T-helper 2 cell treated with Interferon-gamma antibody and Interleukin-4, amounts not matched to agents 5 μg/mL and 100 μg/mL, for 36 hours (primary cell): ENCODE results near the gene HOXB3.

Experiments
- DNase-seq: peaks from one replicate; pipeline ENCODE4 v3.0.0; 2021; ENCODE audit warnings: low spot score
- H3K27ac Mint-ChIP-seq: one replicate; pipeline ENCODE4 v1.8.0; 2021; ENCODE audit warnings: mild to moderate bottlenecking, mixed read lengths
- H3K27me3 Mint-ChIP-seq: one replicate; pipeline ENCODE4 v1.8.0; 2021; ENCODE audit warnings: low read depth, mixed read lengths
- H3K36me3 Mint-ChIP-seq: one replicate; pipeline ENCODE4 v1.8.0; 2021; ENCODE audit warnings: low read depth, mixed read lengths
- H3K4me1 Mint-ChIP-seq: one replicate; pipeline ENCODE4 v1.8.0; 2021; ENCODE audit warnings: low read depth, mixed read lengths
- H3K4me3 Mint-ChIP-seq: one replicate; pipeline ENCODE4 v1.8.0; 2022; ENCODE audit warnings: mild to moderate bottlenecking, moderate library complexity, mixed read lengths
- H3K9me3 Mint-ChIP-seq: one replicate; pipeline ENCODE4 v1.8.0; 2021; ENCODE audit warnings: mixed read lengths

The HOXB3 gene

DNA sequence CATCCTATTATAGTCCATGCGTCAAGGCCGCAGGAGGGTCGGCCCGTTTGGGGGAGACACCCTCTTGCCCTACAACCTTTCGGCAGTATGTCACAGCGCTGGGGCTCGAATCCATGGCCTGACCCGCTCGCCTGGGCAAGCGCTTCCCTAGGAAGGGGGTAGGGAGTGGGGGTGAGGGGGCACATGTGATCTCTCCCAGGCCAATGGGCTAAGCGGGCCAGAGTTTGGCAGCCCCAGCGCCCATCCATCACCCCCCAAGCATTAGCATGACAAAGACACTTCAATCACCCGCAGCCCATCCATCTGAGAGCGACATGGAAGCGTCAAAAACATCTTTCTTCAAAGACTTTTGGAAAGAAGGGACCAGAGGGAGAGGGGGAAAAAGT lies 59.2 kb downstream of the HOXB3 start, which contains the start of gene HOXB1:
Gene HOXB1, minus strand, starts transcription at position 125 of the 386 bp plus-strand sequence. Its CDS starts 107 bp downstream, at position 18.
- Mint-ChIP-seq H3K9me3 (no peaks in the 10 kb centered on the region), H3K36me3 (peaks cover 6% of the 10 kb centered on the region), H3K27me3 (peaks cover 25% of the 10 kb centered on the region), H3K4me3 (no peak within 1 kb of the TSS), H3K4me1 (no peaks in the 10 kb centered on the region), H3K27ac (no peak within 1 kb of the TSS)
- DNase-seq = no peak

DNA sequence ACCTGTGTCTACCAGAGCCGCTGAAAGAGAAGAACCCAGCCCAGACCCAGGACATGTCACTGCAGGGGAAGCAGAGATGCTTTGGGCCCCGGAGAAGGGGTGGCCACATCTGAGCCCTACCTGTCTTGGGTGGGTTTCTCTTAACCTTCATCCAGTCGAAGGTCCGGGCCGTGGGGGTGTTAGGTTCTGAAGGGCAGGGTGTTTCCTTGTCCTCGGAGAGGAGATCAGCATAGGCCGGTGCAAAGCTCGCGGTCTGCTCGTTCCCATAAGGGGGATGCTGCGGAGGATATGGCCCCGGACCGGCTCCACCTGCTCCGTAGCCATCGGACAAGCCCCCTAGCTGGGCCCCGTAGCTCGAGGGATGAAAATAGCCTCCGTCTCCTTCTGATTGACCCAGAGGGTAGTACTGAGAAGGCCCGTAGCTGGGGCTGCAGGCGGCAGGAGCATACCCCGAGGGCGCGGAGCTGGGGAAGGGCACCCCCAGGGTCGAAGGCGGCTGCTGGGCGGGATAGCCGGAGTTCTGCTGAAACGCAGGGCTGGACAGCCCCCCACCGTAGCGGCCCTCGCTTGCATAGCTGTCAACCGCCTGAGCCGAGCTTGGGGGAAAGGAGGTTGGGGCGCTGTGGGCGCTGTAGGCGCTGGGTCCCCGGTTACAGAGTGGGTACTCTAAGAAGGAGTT lies 59.7 kb downstream of the HOXB3 start:
- no peak for DNase-seq
- Mint-ChIP-seq H3K4me3 (no peak overlapping the region), H3K27me3 (peaks cover 30% of the 10 kb centered on the region), H3K9me3 (no peaks in the 10 kb centered on the region), H3K4me1 (no peaks in the 10 kb centered on the region), H3K36me3 (peaks cover 7% of the 10 kb centered on the region), H3K27ac (no peak overlapping the region)

DNA sequence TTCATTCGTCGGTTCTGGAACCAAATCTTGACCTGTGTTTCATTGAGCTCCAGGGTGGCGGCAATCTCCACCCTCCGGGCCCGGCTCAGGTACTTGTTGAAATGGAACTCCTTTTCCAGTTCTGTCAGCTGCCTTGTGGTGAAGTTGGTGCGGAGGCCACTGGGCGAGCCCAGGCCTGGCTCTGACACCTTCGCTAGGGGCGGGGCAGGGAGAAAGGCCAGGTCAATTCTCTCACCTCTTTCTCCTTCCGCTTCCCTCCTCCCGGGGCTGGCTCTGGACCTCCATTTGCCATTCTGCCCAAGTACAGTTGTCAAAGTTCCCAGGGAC lies 60.4 kb downstream of the HOXB3 start:
- no peak for DNase-seq
- Mint-ChIP-seq H3K4me3 (no peak overlapping the region), H3K27ac (no peak overlapping the region), H3K4me1 (no peaks in the 10 kb centered on the region), H3K36me3 (peaks cover 7% of the 10 kb centered on the region), H3K9me3 (no peaks in the 10 kb centered on the region), H3K27me3 (peaks cover 37% of the 10 kb centered on the region)

DNA sequence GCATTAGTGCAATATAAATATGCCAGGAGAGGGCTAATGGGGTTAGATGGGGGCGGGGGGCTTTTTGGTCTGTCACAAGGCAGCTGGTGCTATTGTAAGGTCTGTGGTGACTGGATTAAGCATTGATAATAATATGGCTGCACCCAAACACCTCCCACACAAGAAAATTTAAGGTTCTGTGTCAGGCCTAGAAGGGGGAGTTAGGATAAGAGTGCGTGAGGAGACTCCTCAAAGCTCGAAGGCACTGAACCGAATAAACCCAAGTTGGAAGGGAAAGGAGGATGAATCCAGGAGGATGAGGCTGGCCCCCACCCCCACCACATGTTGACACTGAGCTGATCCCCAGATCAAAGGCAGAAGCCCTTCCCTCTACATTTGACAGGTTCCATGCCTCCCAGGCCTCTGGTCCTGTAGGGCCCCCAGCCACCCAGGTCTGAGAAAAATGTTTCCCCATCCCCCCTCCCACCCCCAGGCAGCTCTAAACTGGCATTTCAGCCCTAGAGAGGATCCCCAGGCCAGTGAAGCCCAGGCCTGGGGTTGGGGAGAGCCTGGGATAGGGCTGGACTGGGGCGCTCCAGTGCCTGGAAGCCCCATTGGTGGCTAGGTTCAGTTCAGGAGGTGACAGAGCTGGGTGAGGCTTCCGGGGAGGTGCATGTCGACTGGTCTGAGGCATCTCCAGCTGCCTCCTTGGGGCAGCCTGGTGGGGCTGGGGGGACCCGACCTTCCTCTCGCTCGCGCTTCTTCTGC lies 60.9 kb downstream of the HOXB3 start:
- Mint-ChIP-seq H3K36me3 (peaks cover 7% of the 10 kb centered on the region), H3K4me1 (no peaks in the 10 kb centered on the region), H3K27me3 (peaks cover 40% of the 10 kb centered on the region), H3K27ac (no peak overlapping the region), H3K4me3 (no peak overlapping the region), H3K9me3 (no peaks in the 10 kb centered on the region)
- DNase-seq = no peak

DNA sequence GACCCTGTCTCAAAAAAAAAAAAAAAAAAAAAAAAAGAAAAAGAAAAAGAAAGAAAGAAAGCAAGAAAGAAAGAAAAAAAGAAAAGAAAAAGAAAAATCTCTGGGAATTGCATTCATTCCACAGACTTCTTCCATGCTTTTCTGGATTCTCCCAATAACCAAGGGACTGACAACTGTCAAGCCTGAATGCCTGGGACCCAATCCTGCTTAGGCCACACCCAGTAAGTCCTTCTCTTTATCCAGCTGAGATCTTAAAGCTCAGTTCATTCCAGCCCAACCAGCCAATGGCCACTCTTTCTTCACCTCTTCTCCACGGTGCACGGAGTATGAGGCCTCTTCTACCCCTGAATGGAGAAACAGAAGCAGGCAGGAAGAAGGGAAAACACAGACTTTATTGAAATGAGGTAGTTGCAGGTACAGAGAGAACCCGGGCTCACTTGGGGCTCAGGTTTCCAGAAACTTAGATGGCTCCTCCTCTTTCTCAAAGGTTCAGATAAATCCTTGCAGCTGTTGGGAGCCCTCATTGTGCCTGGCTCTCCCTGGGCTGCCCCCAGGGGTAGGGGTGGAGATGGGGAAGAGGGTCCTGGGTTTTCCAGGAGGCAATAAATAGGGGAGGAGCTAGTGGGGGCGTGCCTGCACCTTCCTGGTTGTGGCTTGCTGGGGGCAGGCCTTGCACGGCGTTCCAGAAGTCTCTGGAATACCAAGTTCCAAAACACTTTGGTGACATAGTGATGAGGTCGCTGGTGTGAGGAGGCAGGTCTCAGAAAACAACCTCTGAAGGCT lies 61.7 kb downstream of the HOXB3 start:
- Mint-ChIP-seq H3K27me3 (peaks cover 46% of the 10 kb centered on the region), H3K36me3 (peaks cover 7% of the 10 kb centered on the region)

DNA sequence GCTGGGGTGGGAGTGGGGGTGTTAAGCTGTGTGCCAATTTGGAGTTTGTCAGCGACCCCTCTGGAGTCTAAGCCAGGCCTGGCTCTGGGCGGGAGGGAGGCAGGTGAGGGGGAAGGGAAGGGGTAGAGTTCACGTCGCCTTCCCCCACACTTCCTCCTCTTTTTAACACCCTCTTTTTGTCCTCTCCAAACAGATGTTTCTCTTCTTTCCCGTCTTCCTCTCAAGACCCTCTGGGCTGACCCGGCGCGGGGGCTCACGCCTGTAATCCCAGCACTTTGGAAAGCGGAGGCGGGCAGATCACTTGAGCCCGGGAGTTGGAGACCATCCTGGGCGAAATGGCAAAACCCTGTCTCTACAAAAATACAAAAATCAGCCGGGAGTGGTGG lies 62.5 kb downstream of the HOXB3 start:
- no peaks in the 10 kb centered on the region for H3K4me1 Mint-ChIP-seq
- H3K27ac Mint-ChIP-seq = no peak overlapping the region
- peaks cover 51% of the 10 kb centered on the region for H3K27me3 Mint-ChIP-seq
- no peak overlapping the region for H3K4me3 Mint-ChIP-seq
- H3K9me3 Mint-ChIP-seq = no peaks in the 10 kb centered on the region
- peaks cover 7% of the 10 kb centered on the region for H3K36me3 Mint-ChIP-seq
- DNase-seq = no peak

More for the DNA sequence above, 61.7 kb downstream of the HOXB3 start:
- Mint-ChIP-seq H3K9me3 (no peaks in the 10 kb centered on the region), H3K27ac (no peak overlapping the region), H3K4me3 (no peak overlapping the region), H3K4me1 (no peaks in the 10 kb centered on the region)
- DNase-seq = no peak

DNA sequence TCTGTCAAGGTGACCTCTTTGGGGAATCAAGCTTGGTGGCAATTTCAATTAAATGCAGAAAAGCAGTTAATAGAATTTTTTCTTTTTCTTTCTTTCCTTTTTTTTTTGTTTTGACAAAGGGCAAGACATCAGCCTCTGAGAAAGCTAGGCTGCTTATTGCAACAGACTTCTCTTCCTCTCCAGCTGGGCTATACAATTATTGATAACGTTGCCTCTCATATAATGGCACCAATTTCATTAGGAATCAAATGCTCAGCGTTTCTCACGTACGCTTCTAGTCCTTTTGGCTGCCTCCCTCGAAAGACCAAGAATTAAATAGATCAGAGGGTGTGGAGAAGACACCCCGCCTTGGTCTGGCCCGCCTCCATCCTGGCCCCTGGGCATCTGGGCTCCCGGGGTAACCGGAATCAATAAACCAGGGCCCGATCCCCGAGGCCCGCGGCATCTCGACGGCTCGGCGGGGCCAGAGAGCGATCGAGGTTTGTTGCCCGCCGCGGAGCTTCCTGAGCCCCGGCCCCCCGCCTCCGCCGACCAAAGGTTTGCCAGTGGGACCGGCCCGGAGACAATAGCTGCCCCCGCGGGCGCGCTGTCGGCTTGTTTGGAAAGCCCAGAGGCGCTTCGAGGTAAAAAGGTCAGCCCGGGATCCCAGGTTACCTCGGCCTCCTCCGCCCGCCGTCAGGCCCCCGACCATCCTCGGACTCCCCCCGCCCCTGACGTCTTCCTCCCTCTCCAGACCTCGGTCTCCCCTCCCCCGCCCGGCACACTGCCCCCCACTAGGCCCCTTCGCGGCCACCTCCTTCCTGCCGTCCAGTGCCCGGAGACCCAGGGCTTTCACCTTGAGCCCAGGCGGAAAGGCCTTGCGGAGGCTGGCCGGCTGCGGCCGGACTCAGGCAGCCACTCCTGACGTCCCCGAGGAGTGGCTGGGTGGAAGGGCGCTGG lies 63.2 kb downstream of the HOXB3 start:
- Mint-ChIP-seq H3K4me3 (no peak overlapping the region), H3K9me3 (no peaks in the 10 kb centered on the region), H3K27ac (no peak overlapping the region), H3K27me3 (peaks cover 56% of the 10 kb centered on the region), H3K4me1 (no peaks in the 10 kb centered on the region), H3K36me3 (peaks cover 7% of the 10 kb centered on the region)
- no peak for DNase-seq

DNA sequence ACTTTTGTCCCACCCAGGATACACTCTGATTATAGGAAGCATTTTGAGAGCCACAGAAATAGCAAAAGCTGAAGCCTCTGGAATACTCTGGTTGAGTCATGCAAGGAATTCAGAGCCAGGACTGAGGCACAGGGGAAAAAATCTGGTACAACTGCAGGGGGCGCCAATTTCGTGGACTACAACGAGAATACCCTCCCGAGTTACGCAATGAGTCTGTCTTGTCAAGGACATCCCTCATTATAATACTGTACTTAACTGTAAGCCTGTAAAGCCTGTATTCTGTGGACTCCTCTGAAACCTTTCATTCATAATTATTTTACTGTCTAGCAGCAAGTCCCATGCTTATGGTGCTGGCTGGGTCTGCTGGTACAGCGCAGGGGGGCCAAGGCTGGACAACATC lies 67.0 kb downstream of the HOXB3 start:
- peaks cover 7% of the 10 kb centered on the region for H3K36me3 Mint-ChIP-seq
- H3K4me3 Mint-ChIP-seq = no peak overlapping the region
- peaks cover 59% of the 10 kb centered on the region for H3K27me3 Mint-ChIP-seq
- DNase-seq = no peak
- H3K4me1 Mint-ChIP-seq = peaks cover 4% of the 10 kb centered on the region
- H3K9me3 Mint-ChIP-seq = no peaks in the 10 kb centered on the region
- H3K27ac Mint-ChIP-seq = no peak overlapping the region

DNA sequence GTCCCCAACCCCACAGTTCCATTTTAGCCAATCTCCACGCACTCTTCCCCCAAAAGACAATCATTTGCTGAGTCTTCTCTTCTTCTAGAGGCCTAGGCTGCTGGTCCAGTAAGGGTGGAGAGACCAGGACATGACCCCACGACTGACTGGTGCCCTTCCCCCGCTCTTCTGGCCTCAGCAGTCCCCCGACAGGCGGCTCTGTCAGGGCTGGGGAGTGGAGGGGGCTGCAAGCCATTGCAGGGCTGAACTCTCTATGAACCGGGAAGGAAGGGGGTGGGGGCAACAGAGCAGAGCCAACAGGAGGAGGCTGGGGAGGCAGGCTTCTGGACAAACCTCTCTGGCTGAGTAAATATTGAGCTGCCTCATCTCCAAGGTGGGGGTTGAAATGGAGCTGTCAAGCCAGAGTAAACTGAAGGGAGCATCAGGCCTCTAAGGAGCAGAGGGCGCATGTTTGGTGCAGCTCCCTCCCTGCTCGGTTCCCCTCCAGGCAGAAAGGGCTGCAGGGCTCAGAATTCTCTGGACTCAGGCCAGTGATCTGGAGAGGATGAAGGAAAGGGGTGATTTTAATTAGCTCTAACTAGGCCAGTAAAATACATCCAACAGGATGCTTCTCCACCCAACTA lies 67.9 kb downstream of the HOXB3 start:
- H3K9me3 Mint-ChIP-seq = no peaks in the 10 kb centered on the region
- DNase-seq = no peak
- H3K36me3 Mint-ChIP-seq = peaks cover 7% of the 10 kb centered on the region
- H3K27ac Mint-ChIP-seq = no peak overlapping the region
- H3K27me3 Mint-ChIP-seq = peaks cover 64% of the 10 kb centered on the region
- H3K4me1 Mint-ChIP-seq = peaks cover 11% of the 10 kb centered on the region
- no peak overlapping the region for H3K4me3 Mint-ChIP-seq

DNA sequence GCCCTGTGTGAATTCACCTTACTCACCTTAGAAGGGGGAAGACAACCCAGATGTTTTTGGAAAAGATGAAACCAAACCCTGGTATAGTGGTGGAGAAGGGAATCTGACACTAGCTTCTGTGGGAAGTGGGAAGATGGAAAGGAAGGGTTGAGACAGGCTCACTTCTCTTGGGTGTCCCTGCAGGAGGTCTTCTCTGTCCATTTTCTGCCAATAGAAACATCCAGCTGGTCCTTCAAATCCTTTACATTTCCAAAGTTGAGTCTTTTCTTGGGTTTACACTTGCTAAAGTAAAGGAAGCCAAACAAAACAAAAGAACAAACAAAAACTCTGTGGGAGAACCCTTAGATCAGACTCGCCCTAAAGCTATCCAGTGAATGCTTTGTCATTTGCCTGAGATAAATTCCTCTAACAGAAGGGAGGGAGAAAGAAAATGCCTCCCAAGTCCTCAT lies 69.4 kb downstream of the HOXB3 start:
- Mint-ChIP-seq H3K36me3 (no peaks in the 10 kb centered on the region), H3K4me3 (no peak overlapping the region), H3K9me3 (no peaks in the 10 kb centered on the region), H3K27me3 (peaks cover 64% of the 10 kb centered on the region), H3K4me1 (peaks cover 11% of the 10 kb centered on the region), H3K27ac (no peak overlapping the region)
- no peak for DNase-seq

DNA sequence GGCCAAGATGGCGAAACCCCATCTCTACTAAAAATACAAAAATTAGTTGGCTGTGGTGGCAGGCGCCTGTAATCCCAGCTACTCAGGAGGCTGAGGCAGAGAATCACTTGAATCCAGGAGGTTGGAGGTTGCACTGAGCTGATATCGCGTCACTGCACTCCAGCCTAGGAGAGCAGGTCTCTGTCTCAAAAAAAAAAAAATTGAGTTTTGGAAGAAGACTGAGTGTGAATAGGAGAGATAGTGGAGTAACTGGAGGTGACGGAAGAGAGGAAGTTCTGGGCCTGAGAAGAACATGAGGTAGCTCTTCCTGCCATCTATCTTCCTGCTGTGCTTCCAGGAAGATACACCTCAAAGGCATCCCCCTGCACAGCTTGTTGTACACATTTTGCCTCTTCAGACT lies 70.6 kb downstream of the HOXB3 start:
- no peaks in the 10 kb centered on the region for H3K9me3 Mint-ChIP-seq
- no peaks in the 10 kb centered on the region for H3K36me3 Mint-ChIP-seq
- no peak overlapping the region for H3K4me3 Mint-ChIP-seq
- DNase-seq = no peak
- no peak overlapping the region for H3K27ac Mint-ChIP-seq
- peaks cover 64% of the 10 kb centered on the region for H3K27me3 Mint-ChIP-seq
- H3K4me1 Mint-ChIP-seq = peaks cover 19% of the 10 kb centered on the region

DNA sequence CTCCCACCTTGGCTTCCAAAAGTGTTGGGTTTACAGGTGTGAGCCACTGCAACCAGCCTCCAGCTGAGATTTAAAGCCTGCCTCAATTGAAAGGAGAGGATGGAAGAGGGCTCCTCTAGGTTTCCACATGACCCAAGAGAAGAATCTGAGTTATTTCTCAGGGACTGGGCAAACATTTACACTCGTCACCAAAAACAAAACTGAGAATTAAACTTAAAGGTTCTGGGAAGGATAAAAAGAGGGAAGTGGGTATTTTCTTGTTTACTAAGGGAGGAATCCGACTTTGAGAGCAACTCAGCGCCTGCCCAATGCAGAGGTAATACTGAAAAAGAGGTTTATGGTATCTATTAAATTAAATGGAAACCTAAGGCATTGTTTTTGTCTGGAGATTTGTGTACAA lies 72.6 kb downstream of the HOXB3 start:
- H3K4me3 Mint-ChIP-seq = no peak overlapping the region
- DNase-seq = no peak
- H3K9me3 Mint-ChIP-seq = no peaks in the 10 kb centered on the region
- peaks cover 50% of the 10 kb centered on the region for H3K27me3 Mint-ChIP-seq
- peaks cover 37% of the 10 kb centered on the region for H3K4me1 Mint-ChIP-seq
- no peak overlapping the region for H3K27ac Mint-ChIP-seq
- no peaks in the 10 kb centered on the region for H3K36me3 Mint-ChIP-seq
